Prostate gland (tissue), 2 donors: ENCODE data around the gene APBB1IP.

ENCODE experiments used
- POLR2A ChIP-seq: fragments of 450-650 bp; IDR thresholded peaks from one replicate; pipeline ENCODE4 v1.6.1; 2016; ENCODE audit warnings: antibody characterized with exemption, mild to moderate bottlenecking
- POLR2AphosphoS5 ChIP-seq: sonication (generic); formaldehyde crosslinking; IDR thresholded peaks from one replicate; pipeline ENCODE4 v1.6.1; 2017; ENCODE audit warnings: antibody characterized with exemption
- TF ChIP-seq, protein P1 (sequence below), 4 experiments: fragments of 200-600 bp in 2 of 4; fragments of 450-650 bp in 2 of 4; sonication (generic) in 2 of 4; IDR thresholded peaks; 1 replicate in 3 of 4; 2 replicates in 1 of 4; pipeline ENCODE4 v1.5.1; 2016 to 2019; ENCODE audit warnings: antibody characterized with exemption in 4 of 4, mild to moderate bottlenecking in 2 of 4, moderate library complexity in 2 of 4

GRCh38 chr10:26524161-26524896, 86.2 kb downstream of the APBB1IP start:
- TF ChIP-seq, protein P1, sequence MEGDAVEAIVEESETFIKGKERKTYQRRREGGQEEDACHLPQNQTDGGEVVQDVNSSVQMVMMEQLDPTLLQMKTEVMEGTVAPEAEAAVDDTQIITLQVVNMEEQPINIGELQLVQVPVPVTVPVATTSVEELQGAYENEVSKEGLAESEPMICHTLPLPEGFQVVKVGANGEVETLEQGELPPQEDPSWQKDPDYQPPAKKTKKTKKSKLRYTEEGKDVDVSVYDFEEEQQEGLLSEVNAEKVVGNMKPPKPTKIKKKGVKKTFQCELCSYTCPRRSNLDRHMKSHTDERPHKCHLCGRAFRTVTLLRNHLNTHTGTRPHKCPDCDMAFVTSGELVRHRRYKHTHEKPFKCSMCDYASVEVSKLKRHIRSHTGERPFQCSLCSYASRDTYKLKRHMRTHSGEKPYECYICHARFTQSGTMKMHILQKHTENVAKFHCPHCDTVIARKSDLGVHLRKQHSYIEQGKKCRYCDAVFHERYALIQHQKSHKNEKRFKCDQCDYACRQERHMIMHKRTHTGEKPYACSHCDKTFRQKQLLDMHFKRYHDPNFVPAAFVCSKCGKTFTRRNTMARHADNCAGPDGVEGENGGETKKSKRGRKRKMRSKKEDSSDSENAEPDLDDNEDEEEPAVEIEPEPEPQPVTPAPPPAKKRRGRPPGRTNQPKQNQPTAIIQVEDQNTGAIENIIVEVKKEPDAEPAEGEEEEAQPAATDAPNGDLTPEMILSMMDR (IDR thresholded peaks at IDR 0.05), result no peak
- TF ChIP-seq POLR2A (no peak), POLR2AphosphoS5 (no peak)
